ENCODE measurements around the gene OBP2A. TPM values are rescaled to one million over a fixed set of nuclear protein-coding genes. Genes with fewer than 3 reads are reported as not detected.
A peak's percentile ranks its signal among the peaks of the same experiment; 100 is the strongest.

The OBP2A gene
- total and polyA plus RNA-seq, 2 of the 8 experiments (the other 6 are each of a cell fraction or from before 2014, with no cell fraction given), result not detected

GRCh38 chr9:135561391-135562234, 15.7 kb downstream of the OBP2A start, which contains the start of gene PAEP:
Gene PAEP, plus strand, starts transcription at chr9:135561756.
- Histone ChIP-seq H3K4me2 (ENCODE audit: insufficient read depth in 1 of 2, low read depth in 2 of 2, low read length in 2 of 2) (no peak within 1 kb of the TSS), H3K56ac (replicated peaks; ENCODE audit: insufficient read length, low read depth, low read length) (no peak within 1 kb of the TSS), H2BK15ac (ENCODE audit: low read length) (no peak within 1 kb of the TSS), H2BK12ac (ENCODE audit: low read depth, low read length) (no peak within 1 kb of the TSS), H3K27ac (ENCODE audit: low read depth, low read length) (no peak within 1 kb of the TSS), H4K91ac (replicated peaks; ENCODE audit: insufficient read length, low read length) (no peak within 1 kb of the TSS), H3K18ac (ENCODE audit: extremely low read depth, low read length) (no peak within 1 kb of the TSS), H4K8ac (ENCODE audit: extremely low read depth, insufficient read depth, low read length) (peak within 1 kb of the TSS; percentile 59; the same call in 1 of the 2 replicates), H3K14ac (ENCODE audit: insufficient read length) (no peak within 1 kb of the TSS), H3K79me1 (ENCODE audit: low read depth, low read length) (no peaks in the 10 kb centered on the region), H2AFZ (ENCODE audit: low read length) (no peak within 1 kb of the TSS), H2BK20ac (ENCODE audit: low read length) (no peak within 1 kb of the TSS), H3K4me1 (replicated peaks in 1 of 4; ENCODE audit: control insufficient read depth in 3 of 4, insufficient read depth in 4 of 4, low read length in 3 of 4) (no peaks in the 10 kb centered on the region; a peak in 1 of 7 replicates), H2AK5ac (ENCODE audit: low read depth, low read length) (no peak within 1 kb of the TSS), H2BK5ac (ENCODE audit: low read depth, low read length) (no peak within 1 kb of the TSS), H2BK120ac (replicated peaks; ENCODE audit: low read depth, low read length) (no peak within 1 kb of the TSS), H3K4ac (replicated peaks; ENCODE audit: insufficient read length, low read depth, low read length) (no peak within 1 kb of the TSS), H3K4me3 (ENCODE audit: extremely low read depth in 1 of 4, insufficient read depth in 2 of 4, low read depth in 3 of 4, low read length in 4 of 4) (no peak within 1 kb of the TSS), H3K79me2 (ENCODE audit: control insufficient read depth in 1 of 2, insufficient read depth in 2 of 2, low read length in 2 of 2) (no peaks in the 10 kb centered on the region), H4K5ac (ENCODE audit: insufficient read length, low read depth, low read length) (no peak within 1 kb of the TSS), H3K27me3 (replicated peaks in 1 of 4; ENCODE audit: control insufficient read depth in 3 of 4, extremely low read depth in 1 of 4, insufficient read depth in 3 of 4, low read length in 3 of 4) (no peaks in the 10 kb centered on the region), H3K9me3 (ENCODE audit: insufficient read depth in 2 of 2, low read depth in 1 of 2, low read length in 1 of 2) (no peaks in the 10 kb centered on the region), H3K36me3 (ENCODE audit: control insufficient read depth in 2 of 4, insufficient read depth in 4 of 4, low read length in 3 of 4) (no peaks in the 10 kb centered on the region), H3K23me2 (ENCODE audit: low read depth, low read length) (no peaks in the 10 kb centered on the region; the same call in 1 of the 2 replicates), H3K9ac (replicated peaks in 1 of 4; ENCODE audit: extremely low read depth in 1 of 4, low read depth in 3 of 4, low read length in 3 of 4) (no peak within 1 kb of the TSS), H3K23ac (ENCODE audit: insufficient read length) (no peak within 1 kb of the TSS), H4K20me1 (replicated peaks in 1 of 2; ENCODE audit: control insufficient read depth in 1 of 2, insufficient read depth in 2 of 2, low read length in 2 of 2) (no peaks in the 10 kb centered on the region)
- POLR2A ChIA-PET (ENCODE audit: partially characterized antibody), result no interaction called here
- DNase-seq (ENCODE audit: low read depth in 1 of 2, low spot score in 2 of 2), result no peak
- CTCF ChIA-PET (ENCODE audit: partially characterized antibody), result interaction anchor here (0.6 kb wide), 1 partner anchor 121 kb away, joined by 3 read pairs; no protein-coding TSS in a partner anchor
- no peak for TF ChIP-seq POU5F1 (IDR thresholded peaks at IDR 0.05; ENCODE audit: low read depth, low read length)
- no peak for TF ChIP-seq RAD21 (IDR thresholded peaks at IDR 0.05 in 1 of 2, conservative IDR thresholded peaks at IDR 0.05 in 1 of 2; ENCODE audit: low read depth in 2 of 2, low read length in 2 of 2)
- TF ChIP-seq EP300 (IDR thresholded peaks at IDR 0.05; ENCODE audit: borderline replicate concordance in 1 of 2, low read depth in 2 of 2, low read length in 2 of 2), result no peak
- no peak for TF ChIP-seq SIX5 (IDR thresholded peaks at IDR 0.05; ENCODE audit: low read depth, low read length)
- no peak for TF ChIP-seq ASH2L (IDR thresholded peaks at IDR 0.05; ENCODE audit: low read length)
- WGBS, 2 experiments (ENCODE audit: extremely low coverage in 1 of 2, insufficient coverage in 1 of 2, insufficient read length in 1 of 2, insufficient replicate concordance in 2 of 2, low coverage in 1 of 2, low lambda C conversion rate in 2 of 2, missing lambda C conversion rate in 1 of 2), result 93% methylated on average over 16 of the region's 20 CpGs; no CpG with 5 or more reads in 1 of the 2 experiments
- no peak for FAIRE-seq

Data from H1 (cell line).